IPS-20b (cell line): ENCODE data around the gene IFI27.

ENCODE experiments used
- H3K27ac ChIP-seq: one replicate; pipeline ENCODE4 v1.5.1; 2013; ENCODE audit warnings: low read length
- H3K27me3 ChIP-seq: 2 replicates; pipeline ENCODE4 v1.6.1; 2013; ENCODE audit warnings: mild to moderate bottlenecking, low read length, inconsistent platforms; ENCODE audit not compliant: insufficient read depth
- H3K36me3 ChIP-seq: 2 replicates; pipeline ENCODE4 v1.6.1; 2013; ENCODE audit warnings: low read depth, mild to moderate bottlenecking, inconsistent platforms, low read length, moderate library complexity; ENCODE audit not compliant: insufficient read depth
- H3K4me1 ChIP-seq: 2 replicates; pipeline ENCODE4 v1.6.1; 2013; ENCODE audit warnings: mild to moderate bottlenecking, control low read depth, inconsistent platforms, low read length, moderate library complexity; ENCODE audit not compliant: insufficient read depth
- H3K4me3 ChIP-seq: 2 replicates; pipeline ENCODE4 v1.5.1; 2013; ENCODE audit warnings: mild to moderate bottlenecking, low read length, inconsistent platforms
- H3K9ac ChIP-seq: 2 replicates; pipeline ENCODE4 v1.6.1; 2013; ENCODE audit warnings: low read depth, mild to moderate bottlenecking, inconsistent platforms, low read length, moderate library complexity
- H3K9me3 ChIP-seq: 2 replicates; pipeline ENCODE4 v1.6.1; 2013; ENCODE audit warnings: mild to moderate bottlenecking, low read depth, low read length, inconsistent platforms; ENCODE audit not compliant: insufficient read depth

IFI27 gene

DNA sequence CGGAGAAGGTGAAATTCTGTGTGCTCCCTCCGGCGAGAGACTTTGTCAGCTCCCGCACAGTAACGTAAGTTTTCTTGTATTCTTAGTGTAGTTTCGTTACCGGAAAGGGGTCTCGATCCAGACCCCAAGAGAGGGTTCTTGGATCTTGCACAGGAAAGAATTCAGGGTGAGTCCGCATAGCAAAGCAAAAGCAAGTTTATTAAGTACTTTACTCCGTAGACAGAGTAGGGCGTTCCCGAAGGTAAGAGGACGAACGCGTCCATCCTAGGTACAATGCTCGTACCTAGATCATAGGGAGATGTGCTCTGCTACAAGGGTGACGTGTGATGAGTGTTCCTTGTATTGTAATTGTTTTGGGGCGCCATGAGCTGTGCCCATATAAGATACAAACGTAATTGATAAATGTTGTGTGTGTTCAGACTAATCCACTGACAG, 29.1 kb upstream of the IFI27 start:
- Histone ChIP-seq H3K27me3 (no peaks in the 10 kb centered on the region), H3K4me3 (peak overlapping the region; percentile 99), H3K9me3 (no peaks in the 10 kb centered on the region), H3K36me3 (peaks cover 26% of the 10 kb centered on the region), H3K27ac (no peak overlapping the region), H3K4me1 (peaks cover 7% of the 10 kb centered on the region), H3K9ac (peak overlapping the region; percentile 92)

DNA sequence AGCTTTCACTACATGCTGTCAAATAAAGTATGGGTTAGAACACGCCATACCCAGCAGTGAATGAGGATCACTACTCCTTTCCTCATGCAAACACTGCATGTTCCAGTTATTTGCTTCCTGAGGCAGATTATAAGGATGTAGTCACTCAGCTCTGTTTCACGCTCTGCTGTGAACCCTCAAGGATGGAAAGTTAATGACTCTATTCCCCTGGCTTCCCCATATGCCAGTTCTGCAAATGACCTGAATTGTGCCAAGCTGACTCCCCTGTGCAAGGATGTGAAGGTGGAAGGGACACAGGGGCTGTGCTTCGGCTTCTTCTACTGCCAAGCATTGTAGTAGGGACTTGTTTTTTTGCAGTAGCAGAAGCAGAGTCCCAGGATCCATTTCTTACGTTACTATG, 22.6 kb upstream of the IFI27 start:
- no peaks in the 10 kb centered on the region for H3K36me3 ChIP-seq
- no peaks in the 10 kb centered on the region for H3K9me3 ChIP-seq
- H3K4me1 ChIP-seq: no peaks in the 10 kb centered on the region
- H3K9ac ChIP-seq: no peak overlapping the region
- H3K27me3 ChIP-seq: no peaks in the 10 kb centered on the region
- H3K4me3 ChIP-seq: no peak overlapping the region
- no peak overlapping the region for H3K27ac ChIP-seq

DNA sequence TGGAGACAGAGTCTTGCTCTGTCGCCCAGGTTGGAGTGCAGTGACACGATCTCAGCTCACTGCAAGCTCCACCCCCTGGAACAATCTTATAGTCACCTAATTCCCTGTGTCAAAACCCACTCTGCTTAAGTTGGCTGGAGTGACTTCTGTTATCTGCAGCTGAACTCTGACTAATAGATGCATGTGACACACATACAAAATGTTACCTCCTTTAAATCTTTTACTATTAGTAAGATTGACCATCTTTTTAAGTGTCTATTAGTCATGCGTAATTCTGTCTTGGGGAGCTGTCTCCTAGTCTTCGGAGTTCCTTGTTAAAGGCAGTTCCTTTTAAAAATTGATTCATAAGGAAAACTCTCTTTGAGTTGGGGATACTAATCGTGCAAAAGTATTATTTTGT, 22.0 kb upstream of the IFI27 start:
- Histone ChIP-seq H3K27ac (no peak overlapping the region), H3K27me3 (no peaks in the 10 kb centered on the region), H3K4me1 (no peaks in the 10 kb centered on the region), H3K9me3 (no peaks in the 10 kb centered on the region), H3K9ac (no peak overlapping the region), H3K36me3 (no peaks in the 10 kb centered on the region), H3K4me3 (no peak overlapping the region)

DNA sequence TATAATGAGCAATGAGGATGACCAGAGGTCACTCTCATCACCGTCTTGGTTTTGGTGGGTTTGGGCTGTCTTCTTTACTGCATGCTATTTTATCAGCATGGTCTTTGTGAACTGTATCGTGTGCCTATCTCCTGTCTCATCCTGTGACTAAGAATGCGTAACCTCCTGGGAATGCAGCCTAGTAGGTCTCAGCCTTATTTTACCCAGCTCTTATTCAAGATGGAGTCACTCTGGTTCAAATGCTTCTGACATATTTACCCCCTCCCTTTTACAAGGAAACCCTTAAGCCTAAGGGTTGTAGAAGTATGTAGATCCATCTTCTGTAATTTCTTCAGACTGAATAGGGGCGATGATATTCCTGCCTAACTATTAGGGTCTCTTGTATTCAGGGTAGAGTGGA, 21.1 kb upstream of the IFI27 start:
- no peaks in the 10 kb centered on the region for H3K4me1 ChIP-seq
- no peak overlapping the region for H3K4me3 ChIP-seq
- no peak overlapping the region for H3K9ac ChIP-seq
- H3K27me3 ChIP-seq: no peaks in the 10 kb centered on the region
- no peak overlapping the region for H3K27ac ChIP-seq
- no peaks in the 10 kb centered on the region for H3K36me3 ChIP-seq
- no peaks in the 10 kb centered on the region for H3K9me3 ChIP-seq

DNA sequence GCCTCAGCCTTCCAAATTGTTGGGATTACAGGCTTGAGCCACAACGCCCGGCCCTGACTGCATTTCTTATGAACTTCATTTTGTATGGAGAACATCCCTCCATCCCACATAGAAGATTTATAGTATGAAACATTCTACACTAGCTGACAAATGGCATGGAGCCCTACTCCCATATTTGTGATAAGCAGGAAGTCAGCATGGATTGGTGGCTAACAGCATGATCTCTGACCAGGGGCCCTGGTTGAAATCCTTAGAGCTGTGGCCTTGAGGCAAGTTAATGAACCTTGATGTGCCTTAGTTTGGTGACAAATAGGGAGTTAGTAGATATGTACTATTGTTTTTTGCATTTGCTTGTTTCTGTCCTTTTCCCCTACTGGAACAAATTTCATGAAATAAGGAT, 17.1 kb upstream of the IFI27 start:
- Histone ChIP-seq H3K9me3 (no peaks in the 10 kb centered on the region), H3K4me1 (no peaks in the 10 kb centered on the region), H3K27me3 (no peaks in the 10 kb centered on the region), H3K27ac (no peak overlapping the region), H3K4me3 (no peak overlapping the region), H3K36me3 (no peaks in the 10 kb centered on the region), H3K9ac (no peak overlapping the region)

DNA sequence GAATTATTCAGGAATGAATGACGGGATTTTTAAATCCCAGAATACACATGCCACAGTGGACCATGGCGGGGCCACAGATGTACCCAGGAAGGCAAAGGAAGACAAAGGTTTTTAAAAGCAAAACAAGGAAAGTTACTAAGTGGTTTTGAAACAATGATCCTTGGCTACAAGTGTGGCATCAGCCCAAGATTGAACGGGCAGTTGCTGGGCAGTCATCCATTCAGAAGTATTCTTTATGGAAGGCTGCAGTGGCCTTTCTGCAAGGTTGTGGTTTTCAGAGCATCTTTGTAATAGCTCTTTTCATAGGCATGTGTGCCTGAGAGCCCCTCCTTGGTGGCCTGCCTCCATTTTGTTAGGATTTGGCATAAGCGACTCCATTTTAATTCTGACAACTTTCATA, 13.4 kb upstream of the IFI27 start:
- Histone ChIP-seq H3K4me1 (no peaks in the 10 kb centered on the region), H3K36me3 (no peaks in the 10 kb centered on the region), H3K27me3 (no peaks in the 10 kb centered on the region), H3K9me3 (no peaks in the 10 kb centered on the region), H3K9ac (no peak overlapping the region), H3K4me3 (no peak overlapping the region), H3K27ac (no peak overlapping the region)

DNA sequence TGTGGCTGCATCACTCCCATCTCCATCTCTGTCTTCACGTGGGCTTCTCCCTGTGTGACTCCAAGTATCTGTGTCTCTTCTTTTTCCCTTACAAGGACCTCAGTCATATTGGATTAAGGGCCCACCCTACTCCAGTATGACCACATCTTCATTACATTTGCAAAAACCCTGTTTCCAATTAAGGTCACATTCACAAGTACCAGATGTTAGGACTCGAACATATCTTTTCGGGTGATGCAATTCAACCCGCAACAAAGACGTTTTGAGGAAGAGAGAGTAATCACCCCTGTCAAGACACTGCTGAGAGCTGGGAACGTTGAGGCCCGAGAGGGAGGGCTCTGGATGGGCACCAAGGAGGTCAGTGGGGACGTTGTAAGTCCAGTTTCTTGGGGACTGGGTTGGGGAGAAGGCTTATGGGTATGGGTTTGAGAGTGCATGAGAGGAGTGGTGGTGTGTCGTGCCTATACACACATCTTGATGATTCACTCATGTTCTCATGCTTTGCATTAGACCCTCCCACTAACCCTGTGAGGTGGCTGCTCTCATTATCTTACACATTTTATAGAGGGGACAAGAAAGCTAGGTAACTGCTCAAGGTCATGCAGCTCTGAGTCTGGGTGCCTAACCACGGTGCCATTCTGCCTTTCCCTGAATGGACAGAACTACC, 12.1 kb upstream of the IFI27 start:
- H3K9me3 ChIP-seq: no peaks in the 10 kb centered on the region
- H3K4me1 ChIP-seq: no peaks in the 10 kb centered on the region
- no peaks in the 10 kb centered on the region for H3K36me3 ChIP-seq
- no peak overlapping the region for H3K4me3 ChIP-seq
- H3K27ac ChIP-seq: no peak overlapping the region
- H3K9ac ChIP-seq: no peak overlapping the region
- no peaks in the 10 kb centered on the region for H3K27me3 ChIP-seq

DNA sequence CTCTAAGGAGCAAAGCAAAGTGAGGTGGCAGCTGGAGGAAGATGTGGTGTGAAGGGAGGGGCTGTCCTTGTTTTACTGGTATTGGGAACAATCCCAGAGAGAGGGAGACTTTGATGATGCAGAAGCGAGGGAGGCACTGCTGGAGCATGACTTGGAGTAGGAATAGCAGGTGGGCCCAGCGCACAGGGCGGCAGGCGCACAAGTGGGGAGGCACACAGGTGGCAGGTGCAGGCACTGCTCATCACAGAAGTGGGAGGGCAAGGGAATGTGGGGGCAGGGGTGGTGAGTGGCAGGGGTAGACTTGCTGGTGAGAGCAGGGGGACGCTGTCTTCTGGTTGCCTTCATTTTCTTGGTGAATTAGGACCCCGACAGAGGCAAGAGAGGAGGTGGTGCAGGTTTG, 11.5 kb upstream of the IFI27 start:
- H3K9me3 ChIP-seq: no peaks in the 10 kb centered on the region
- H3K27ac ChIP-seq: no peak overlapping the region
- H3K9ac ChIP-seq: no peak overlapping the region
- H3K36me3 ChIP-seq: no peaks in the 10 kb centered on the region
- H3K4me1 ChIP-seq: no peaks in the 10 kb centered on the region
- H3K4me3 ChIP-seq: no peak overlapping the region
- no peaks in the 10 kb centered on the region for H3K27me3 ChIP-seq

DNA sequence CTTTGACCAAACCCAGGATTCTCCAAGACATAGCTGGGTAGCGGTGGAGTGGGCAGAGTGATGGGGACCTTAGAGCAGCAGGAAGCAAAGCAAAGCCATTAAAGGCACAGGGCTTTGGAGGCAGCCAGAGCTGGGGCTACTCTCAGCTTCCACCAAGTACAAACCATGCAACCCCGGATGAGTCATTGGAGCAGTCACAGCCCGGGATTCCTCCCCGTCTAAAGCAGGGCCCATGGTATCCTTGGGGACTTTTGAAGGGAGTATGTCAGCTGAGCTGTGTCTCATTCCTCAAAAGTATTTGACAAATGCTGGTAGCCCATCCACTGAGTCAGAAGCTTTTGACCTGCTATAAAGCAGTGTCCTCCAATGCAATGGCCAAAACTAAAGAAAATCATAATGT, 9.7 kb upstream of the IFI27 start:
- no peak overlapping the region for H3K27ac ChIP-seq
- no peaks in the 10 kb centered on the region for H3K27me3 ChIP-seq

DNA sequence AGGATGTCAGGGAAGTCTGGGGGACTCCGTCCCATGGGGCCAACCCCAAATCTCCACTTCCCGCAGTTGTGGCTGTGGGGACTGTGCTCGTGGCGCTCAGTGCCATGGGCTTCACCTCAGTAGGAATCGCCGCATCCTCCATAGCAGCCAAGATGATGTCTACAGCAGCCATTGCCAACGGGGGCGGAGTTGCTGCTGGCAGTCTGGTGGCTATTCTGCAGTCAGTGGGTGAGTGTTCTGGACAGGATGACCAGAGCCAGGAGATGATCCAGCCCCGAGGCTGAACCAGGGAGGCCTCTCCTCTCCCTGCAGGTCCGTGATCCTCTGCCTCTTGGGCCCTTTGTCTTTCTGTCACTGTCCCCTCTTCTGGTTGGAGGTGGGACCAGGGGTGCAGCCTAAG, 8.8 kb upstream of the IFI27 start:
- Histone ChIP-seq H3K36me3 (no peaks in the 10 kb centered on the region), H3K9me3 (no peaks in the 10 kb centered on the region), H3K4me1 (no peaks in the 10 kb centered on the region), H3K9ac (no peak overlapping the region), H3K27me3 (no peaks in the 10 kb centered on the region), H3K4me3 (no peak overlapping the region), H3K27ac (no peak overlapping the region)

More for the DNA sequence above, 9.7 kb upstream of the IFI27 start:
- Histone ChIP-seq H3K9ac (no peak overlapping the region), H3K4me1 (no peaks in the 10 kb centered on the region), H3K9me3 (no peaks in the 10 kb centered on the region), H3K36me3 (no peaks in the 10 kb centered on the region), H3K4me3 (no peak overlapping the region)

DNA sequence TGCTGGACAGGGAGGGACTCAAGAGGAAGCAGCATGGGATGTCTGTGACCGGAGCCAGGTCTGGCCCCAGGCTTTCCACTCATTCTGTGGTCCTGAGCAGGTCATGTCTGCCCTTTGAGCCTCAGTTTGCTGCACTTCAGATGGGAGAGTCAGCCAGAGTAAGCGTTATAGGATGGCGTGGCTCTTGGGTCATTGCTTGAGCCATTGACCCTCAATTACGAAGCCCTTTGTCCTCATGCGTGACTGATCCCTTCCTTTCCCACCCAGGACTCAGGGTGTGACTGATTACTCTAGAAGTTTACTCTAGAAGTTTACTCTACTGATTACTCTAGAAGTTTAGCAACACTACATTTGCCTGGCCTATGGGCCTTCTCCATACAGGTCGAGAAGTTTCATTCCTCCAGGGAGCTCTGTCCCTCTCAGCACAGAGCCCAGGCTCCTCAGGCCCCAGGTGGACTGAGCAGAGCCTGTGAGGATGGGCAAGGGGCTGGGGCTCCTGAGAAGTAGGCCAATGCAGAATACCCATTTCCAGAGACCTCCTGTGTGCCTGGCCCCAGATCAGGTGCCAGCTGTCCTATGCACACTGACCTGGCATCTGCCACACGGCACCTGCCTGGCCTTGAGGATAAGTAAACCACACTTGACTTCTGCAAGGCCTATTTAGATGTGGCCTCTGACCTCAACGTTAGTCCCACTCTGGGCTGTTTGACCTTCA, 7.6 kb upstream of the IFI27 start:
- no peak overlapping the region for H3K9ac ChIP-seq
- no peaks in the 10 kb centered on the region for H3K27me3 ChIP-seq
- no peaks in the 10 kb centered on the region for H3K36me3 ChIP-seq
- no peak overlapping the region for H3K4me3 ChIP-seq
- H3K9me3 ChIP-seq: no peaks in the 10 kb centered on the region
- H3K27ac ChIP-seq: no peak overlapping the region
- H3K4me1 ChIP-seq: no peaks in the 10 kb centered on the region

DNA sequence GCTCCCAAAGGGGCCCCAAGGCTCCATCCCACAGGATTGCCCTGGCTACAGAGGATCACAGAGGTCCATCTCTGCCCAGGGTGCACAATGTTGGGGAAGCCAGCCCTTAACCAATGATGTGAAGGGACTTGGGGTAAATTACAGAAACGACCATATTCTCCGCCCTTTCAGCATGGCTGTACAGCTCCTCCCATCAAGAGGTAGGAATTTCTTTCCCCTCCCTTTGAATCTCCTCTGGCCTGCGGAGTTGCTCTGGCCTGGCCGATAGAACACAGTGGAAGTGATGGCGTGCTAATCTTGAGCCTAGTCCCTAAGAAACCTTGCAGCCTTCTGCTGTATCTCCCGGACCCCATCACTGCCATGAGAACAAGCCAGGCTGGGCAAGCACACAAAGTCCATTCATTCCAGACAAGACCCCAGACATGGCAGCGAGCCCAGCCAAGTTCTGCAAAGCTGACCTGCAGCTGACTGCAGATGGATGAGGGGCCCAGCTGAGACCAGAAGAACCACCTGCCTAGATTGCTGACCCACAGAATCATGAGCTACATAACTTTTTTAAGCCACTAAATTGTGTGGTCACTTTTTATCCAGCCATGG, 6.9 kb upstream of the IFI27 start:
- H3K9ac ChIP-seq: no peak overlapping the region
- no peaks in the 10 kb centered on the region for H3K9me3 ChIP-seq
- H3K36me3 ChIP-seq: no peaks in the 10 kb centered on the region
- no peaks in the 10 kb centered on the region for H3K4me1 ChIP-seq
- H3K27ac ChIP-seq: no peak overlapping the region
- no peak overlapping the region for H3K4me3 ChIP-seq
- H3K27me3 ChIP-seq: no peaks in the 10 kb centered on the region
